Cardiac fibroblast (primary cell): ENCODE results near the gene COL9A3.
A peak's percentile ranks its signal among the peaks of the same experiment; 100 is the strongest.

ENCODE experiments used
- DNase-seq, 2 donors: peaks; one replicate each; pipeline versions ENCODE4 v3.0.0 to v3.0.0-alpha.2; 2010; ENCODE audit warnings: low read depth in 2 of 2
- H3K4me3 ChIP-seq, 2 donors: replicated peaks in 1 of 2; 1 replicate in 1 of 2; 2 replicates in 1 of 2; pipeline ENCODE4 v1.5.1; 2011; ENCODE audit warnings: low read depth in 2 of 2, low read length in 2 of 2, mild to moderate bottlenecking in 2 of 2, moderate library complexity in 1 of 2
- TF ChIP-seq, protein P1 (sequence below): IDR thresholded peaks from one replicate; pipeline ENCODE4 v1.5.1; 2011; ENCODE audit warnings: low read depth, mild to moderate bottlenecking, low read length, inconsistent platforms

Gene COL9A3

DNA sequence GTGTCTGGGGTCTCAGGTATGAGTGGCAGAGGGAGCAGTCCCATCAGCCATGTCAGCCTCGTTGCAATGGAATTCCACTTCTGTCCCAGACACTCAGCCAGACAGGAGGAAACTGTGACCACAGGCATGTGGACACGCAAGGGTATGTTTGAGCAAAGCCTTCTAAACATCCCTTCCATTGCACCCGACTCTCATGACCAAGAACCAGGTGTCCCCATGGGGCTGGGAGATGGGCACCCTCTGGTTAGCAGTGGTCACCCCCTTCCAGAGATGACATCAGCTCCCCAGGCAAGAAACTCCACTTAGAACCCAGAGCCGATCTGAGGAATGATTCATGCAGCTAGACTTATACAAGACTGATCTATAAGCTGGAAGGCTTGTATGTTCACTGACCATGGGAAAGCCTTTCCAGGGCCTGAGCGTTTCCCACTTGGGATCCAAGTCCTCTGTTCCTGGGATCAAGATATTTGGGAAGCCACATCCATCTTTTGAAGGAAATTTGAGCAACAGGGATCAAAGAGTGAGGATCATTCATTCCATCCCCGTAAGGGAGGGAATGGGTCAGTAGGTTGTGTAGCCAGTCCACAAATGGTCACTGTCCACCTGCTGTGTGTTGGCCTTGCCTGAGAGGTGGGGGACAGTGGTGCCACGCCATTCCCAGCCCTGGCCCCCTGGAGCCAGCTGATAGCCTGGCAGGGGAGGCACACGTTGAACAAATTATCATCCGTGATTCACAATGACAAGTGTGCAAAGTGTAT is 24.5 kb upstream of the COL9A3 start:
- TF ChIP-seq, protein P1, sequence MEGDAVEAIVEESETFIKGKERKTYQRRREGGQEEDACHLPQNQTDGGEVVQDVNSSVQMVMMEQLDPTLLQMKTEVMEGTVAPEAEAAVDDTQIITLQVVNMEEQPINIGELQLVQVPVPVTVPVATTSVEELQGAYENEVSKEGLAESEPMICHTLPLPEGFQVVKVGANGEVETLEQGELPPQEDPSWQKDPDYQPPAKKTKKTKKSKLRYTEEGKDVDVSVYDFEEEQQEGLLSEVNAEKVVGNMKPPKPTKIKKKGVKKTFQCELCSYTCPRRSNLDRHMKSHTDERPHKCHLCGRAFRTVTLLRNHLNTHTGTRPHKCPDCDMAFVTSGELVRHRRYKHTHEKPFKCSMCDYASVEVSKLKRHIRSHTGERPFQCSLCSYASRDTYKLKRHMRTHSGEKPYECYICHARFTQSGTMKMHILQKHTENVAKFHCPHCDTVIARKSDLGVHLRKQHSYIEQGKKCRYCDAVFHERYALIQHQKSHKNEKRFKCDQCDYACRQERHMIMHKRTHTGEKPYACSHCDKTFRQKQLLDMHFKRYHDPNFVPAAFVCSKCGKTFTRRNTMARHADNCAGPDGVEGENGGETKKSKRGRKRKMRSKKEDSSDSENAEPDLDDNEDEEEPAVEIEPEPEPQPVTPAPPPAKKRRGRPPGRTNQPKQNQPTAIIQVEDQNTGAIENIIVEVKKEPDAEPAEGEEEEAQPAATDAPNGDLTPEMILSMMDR = no peak

DNA sequence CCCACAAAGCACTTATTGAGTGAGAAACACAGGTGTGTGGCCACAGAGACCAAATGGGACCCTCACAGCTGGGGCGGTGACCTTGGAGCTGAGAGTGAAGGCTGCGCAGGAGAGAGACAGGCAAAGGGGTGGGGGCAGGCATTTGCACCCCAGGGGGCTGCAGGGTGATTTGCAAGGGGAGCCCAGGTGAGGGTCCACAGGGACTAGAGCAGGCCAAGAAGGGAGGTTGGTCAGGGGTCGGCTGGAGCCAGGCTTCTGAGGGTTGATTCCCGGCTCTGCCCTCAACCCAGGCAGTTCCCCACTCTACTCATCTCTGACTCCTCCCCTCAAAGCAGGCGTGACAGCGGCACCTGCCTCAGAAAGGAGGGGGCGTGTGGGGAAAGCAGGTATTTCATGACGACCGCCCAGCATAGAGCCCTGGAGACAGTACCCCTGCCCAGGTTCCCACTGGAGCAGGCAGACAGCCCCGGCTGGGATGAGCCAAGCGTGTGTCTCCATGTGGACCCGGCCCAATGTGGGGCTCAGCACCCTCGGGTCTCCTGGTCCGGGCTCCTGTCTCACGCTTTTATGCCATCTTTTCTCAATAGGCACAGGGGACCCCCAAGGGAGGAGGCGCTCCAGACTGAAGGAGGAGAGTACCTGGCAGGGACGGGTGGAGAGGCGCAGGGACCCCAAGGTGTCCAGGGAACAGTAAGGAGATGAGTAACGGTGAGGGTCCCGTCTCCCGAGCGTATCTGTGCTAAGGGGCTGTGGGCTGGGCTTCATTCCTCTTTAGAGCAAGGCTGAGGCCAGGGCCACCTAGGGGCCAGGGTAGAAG is 23.7 kb upstream of the COL9A3 start:
- H3K4me3 ChIP-seq = no peak overlapping the region
- TF ChIP-seq, protein P1 = no peak

More for the DNA sequence above, 24.5 kb upstream of the COL9A3 start:
- peak in 1 of 2 donors; percentile 69 for DNase-seq
- no peak overlapping the region for H3K4me3 ChIP-seq

DNA sequence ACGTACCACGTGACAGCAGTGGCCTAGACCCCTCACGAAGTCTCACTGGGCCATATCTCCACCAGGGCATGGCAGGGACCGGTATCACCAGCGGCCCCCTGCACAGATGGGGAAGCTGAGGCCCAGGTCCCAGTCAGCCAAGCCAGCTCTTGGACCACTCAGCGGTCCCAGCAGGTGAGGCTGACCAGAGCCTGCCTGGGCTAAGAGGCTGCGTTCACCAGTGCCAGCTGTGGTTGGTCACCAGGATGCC is 23.2 kb upstream of the COL9A3 start:
- no peak for DNase-seq
- peak overlapping the region in 1 of 2 donors; percentile 36 for H3K4me3 ChIP-seq
- TF ChIP-seq, protein P1 = no peak

More for the DNA sequence above, 23.7 kb upstream of the COL9A3 start:
- DNase-seq = no peak

DNA sequence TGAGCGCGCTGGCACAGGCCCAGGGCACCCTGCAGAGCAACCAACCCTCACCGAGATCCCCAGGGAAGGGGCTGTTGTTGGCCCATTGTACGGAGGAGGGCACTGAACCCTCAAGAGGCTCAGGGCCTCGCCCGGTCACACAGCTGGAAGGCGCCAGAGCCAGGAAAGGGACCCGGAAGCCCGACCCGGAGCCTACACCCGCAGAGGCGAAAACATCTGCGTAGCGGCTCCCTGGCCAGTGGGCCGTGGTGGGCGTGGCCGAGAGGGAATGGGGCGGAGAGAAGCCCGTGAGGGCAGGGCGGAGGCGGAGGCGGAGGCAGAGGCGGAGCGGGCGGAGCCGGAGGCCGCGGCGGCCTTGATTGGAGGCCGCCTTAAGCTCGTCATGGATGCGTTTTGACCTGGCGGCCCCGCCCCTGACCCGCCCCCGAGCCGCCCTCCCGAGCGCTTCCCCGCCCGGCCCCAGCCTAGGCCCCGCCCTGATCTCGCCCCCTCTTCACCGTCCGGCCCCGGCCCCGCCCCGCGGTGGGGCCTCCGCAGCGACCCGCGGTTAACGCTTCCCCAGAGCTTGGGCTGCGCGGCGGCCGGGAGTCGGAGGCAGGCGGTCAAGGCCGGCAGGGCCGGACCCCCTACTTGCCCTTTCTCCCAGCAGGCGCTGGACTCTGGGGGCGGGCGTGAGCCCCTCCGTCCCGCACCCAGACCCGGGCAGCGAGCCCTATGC is 22.7 kb upstream of the COL9A3 start:
- DNase-seq = peak; percentile 96 to 99
- peak overlapping the region; percentile 60 to 66 for H3K4me3 ChIP-seq
- TF ChIP-seq, protein P1 = no peak

DNA sequence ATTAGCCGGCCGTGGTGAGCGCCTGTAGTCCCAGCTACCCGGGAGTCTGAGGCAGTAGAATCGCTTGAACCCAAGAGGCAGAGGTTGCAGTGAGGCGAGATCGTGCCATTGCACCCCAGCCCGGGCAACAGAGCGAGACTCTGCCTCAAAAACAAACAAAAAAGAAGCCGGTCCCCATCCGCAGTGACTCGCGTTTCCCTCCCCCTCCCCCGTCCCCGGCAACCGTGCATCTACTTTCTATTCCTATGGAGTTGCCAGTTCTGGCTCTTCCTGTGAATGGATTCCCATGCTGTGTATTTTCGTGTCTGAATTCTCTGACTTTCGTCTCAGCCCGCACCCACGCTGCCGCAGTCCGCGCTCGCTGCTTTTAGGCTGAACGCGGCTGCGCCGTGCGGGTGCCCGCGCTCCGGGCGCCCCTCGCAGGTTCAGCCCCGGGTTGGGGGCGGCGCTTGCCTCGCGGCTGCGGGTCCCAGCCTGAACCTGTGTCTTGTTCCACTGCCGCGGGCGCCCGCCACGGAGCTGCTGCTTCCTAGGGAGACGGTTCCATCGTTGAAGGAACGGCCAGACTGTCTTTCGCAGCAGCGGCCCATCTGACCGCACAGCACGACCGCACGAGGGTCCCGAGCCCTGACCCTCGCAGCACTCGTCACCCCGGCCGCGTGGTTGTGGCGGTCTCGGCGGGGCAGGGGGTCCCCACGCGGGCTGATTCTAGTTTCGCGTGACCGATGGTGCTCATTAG is 21.7 kb upstream of the COL9A3 start:
- peak; percentile 47 to 51 for DNase-seq
- TF ChIP-seq, protein P1 = no peak
- peak overlapping the region; percentile 60 to 66 for H3K4me3 ChIP-seq
